NOMO-1 treated with DMSO at 0.1 percent for 48 hours (cell line): Measurements from ENCODE around the gene ACOT6.
"Not testable (repeated sequence)": the region's sequence is repeated elsewhere in the genome, so short reads cannot be mapped to it uniquely, and the experiment has no call there.

Source experiments
- DNase-seq: peaks from one replicate; lab custom pipeline; 2025; ENCODE audit not compliant: unreplicated experiment; lab: John Stamatoyannopoulos, UW

Gene ACOT6

DNA sequence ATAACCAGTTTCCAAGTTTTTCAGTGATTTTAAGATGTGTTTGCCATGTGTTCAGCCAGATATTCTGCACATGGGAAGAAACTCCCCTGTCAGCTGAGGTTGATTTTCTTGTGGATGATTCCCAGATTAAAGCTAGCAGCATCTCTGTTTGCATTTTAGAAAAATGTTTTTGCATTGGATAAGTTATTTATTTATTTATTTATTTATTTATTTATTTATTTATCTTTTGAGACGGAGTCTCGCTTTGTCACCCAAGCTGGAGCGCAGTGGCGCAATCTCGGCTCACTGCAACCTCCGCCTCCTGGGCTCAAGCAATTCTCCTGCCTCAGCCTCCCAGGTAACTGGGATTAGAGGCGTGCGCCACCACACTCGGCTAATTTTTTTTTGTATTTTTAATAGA lies 17.8 kb upstream of the ACOT6 start:
- DNase-seq = no peak

GRCh38 chr14:73599499-73599898 lies 12.8 kb upstream of the ACOT6 start:
- no peak for DNase-seq

DNA sequence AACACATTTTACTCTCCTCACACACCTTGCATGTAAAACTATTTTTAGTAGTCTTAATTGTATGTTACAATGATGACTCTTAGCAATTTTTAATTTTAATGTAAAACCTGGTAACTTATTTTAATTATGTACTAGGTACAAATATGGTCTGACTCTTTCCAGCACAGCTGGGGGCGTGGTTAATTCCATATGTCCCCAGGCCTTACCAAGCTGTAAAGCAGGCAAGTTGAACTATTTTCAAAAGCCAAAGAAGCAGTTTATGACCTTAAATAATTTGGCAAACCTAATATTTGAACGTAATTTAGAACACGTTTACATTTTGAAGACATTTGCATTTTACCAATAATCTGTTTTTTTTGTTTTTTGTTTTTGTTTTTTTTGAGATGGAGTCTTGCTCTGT lies 9.3 kb upstream of the ACOT6 start:
- no peak for DNase-seq

GRCh38 chr14:73606271-73606670 lies 6.0 kb upstream of the ACOT6 start:
- no peak for DNase-seq

- DNase-seq = no peak
These were observed 5.1 kb upstream of the ACOT6 start for GRCh38 chr14:73607241-73607640.

- no peak for DNase-seq
These were observed 1.6 kb upstream of the ACOT6 start for GRCh38 chr14:73610687-73611086.

GRCh38 chr14:73613046-73613383 lies 698 bp downstream of the ACOT6 start:
- DNase-seq = no peak

DNA sequence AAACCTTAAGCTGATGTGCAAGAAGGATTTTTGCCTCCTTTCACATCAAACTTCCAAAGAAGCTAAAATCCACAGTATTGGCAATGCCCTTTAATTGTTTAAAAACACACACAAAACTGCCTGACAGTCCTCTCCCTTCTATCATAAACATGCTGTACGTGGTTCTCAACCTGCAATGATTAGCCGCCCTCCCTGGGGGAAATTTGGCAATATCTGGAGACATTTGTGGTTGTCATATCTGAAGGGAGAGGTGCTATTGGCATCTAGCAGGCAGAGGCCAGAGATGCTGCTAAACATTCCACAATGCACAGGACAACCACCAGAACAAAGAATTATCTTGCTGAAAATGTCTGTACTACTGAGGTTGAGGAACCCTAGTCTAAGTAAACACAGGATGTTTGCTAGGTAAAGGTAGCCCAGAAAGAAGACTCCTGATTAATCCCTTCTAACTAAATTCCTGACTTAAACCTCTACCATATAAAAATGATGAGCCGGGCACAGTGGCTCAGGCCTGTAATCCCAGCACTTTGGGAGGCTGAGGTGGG lies 1.2 kb downstream of the ACOT6 start:
- no peak for DNase-seq

GRCh38 chr14:73616831-73617230 lies 4.5 kb downstream of the ACOT6 start:
- no peak for DNase-seq

GRCh38 chr14:73619524-73619923 lies 7.2 kb downstream of the ACOT6 start:
- DNase-seq = no peak

- no peak for DNase-seq
These were observed 8.0 kb downstream of the ACOT6 start for GRCh38 chr14:73620268-73620667.

DNA sequence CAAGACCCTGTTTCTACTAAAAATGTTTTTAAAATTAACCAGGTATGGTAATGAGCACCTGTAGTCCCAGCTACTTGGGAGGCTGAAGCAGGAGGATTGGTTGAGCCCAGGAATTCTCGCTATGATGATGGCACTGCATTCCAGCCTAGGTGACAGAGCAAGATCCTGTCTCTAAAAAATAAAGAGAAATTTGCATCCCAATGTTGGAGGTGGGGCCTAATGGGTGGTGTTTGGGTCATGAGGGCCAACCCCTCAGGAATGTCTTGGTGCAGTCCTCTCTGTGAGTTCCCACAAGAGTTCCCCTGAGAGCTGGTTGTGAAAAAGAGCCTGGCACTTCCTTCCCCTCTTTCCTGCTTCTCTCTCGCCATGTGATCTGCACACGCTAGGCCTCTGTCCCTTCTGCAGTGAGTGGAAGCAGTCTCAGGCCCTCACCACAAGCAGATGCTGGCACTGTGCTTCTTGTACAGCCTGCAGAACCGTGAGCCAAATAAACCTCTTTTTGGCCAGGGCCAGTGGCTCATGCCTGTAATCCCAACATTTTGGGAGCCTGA lies 11.3 kb downstream of the ACOT6 start:
- DNase-seq = no peak

- no peak for DNase-seq
These were observed 13.4 kb downstream of the ACOT6 start for GRCh38 chr14:73625706-73626105.

GRCh38 chr14:73627151-73627558 lies 14.8 kb downstream of the ACOT6 start:
- DNase-seq = no peak

DNA sequence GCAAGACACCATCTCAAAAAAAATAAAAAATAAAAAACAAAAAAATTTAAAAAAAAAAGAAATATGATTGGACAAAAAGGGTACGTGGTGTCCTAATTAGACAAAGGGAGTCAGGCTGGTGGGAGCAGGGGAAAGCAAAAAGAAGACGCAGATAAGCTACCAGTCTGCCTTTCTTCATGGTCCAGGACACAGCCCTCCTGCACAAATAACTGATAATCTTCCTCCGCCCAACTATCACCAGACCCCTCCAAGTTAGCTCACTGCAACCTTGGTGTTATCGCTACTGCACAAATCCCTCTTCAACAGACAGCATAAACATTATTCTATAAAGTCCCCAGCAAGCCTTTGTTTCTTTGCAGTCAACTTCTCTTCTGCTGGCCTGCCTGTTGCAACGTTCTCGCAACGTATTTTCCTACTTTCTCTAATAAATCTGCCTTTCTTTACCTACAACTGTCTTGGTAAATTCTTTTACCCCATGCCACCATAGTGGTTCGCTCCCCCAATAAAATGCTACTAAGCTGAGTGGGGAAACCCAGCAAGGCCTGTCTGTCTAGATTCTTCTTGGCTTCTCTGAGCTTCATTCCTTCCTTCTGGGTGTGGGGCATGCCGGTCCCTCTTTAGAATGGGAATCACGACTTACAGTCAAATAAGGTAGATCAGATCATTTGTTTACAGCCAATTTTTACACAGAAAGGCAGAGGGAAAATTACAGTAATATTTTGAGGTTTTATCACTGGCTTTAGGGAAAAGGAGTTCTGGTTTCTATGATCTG lies 17.9 kb downstream of the ACOT6 start:
- DNase-seq = no peak

DNA sequence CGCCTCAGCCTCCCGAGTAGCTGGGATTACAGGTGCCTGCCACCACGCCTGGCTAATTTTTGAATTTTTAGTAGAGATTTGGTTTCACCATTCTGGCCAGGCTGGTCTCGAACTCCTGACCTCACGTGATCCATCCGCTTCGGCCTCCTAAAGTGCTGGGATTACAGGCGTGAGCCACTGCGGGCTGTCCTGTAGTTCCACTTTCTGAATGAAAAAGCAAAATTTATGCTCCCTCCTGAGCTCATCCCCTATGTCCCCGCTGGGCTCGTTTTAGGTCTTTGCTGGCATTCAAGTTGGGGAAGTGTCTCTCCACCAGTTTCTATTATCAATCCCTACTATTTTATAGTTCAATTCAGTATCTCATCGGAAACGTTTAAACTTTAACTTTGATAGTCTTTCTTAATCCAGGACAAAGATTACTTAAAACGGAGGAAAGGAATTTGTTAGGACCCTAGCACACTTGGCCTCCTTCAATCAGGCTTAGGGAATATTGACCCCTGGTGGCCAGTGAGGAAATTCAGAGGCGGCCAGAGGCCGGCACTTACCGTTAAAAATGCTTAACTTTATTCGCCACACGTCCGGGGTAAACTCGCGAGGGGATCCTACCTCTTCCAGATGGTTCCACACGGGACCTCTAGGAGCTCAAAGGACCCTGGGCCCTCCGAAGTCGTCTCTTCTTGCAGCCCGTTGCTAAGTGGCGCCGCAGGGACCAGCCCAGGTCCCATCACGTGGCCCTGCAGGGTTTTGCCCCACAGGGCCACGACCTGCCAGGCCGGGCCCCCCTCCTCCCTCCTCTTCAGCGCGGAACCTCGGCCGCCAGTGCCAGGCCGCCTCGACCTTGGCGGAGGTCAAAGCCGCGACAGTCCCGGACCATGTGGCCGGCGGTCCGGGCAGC lies 21.0 kb downstream of the ACOT6 start:
- DNase-seq = peak; percentile 83

DNA sequence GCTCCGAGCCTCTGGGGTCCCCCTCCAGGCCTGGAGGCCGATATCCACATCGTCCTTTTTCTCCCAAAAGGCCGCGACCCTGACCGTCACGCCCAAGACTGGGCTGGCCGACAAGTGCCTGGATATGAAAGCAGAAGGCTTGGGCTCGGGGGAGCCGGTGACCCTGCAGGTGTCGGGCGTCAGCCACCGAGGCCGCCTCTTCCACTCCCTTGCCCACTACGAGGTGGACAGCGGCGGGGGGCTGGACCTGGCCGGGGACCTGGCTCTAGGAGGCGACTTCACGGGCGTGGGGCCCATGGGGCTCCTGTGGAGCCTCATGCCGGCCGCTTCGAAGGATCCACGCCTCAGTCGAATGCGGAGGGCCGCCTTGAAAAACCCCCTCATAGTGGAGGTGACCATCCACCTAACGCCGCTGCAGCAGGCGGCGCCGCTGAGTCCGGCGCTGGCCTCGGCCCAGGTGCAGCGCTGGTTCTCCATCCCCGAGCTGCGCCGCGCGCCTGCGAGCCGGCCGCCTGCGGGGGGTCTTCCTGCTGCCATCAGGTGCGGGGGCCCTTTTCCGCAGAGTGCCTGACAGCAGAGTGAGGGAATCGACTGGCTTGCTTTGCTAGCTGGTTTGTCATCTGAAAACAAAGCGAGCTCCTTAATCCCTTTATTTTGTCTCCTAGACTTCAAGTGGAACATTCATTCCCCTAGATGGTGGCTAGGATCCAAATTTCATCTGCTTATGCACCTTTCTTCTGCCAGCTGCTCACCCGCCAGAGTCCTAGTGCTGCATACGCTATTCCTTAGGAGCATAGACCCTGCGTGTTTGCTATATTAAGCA lies 21.9 kb downstream of the ACOT6 start:
- no peak for DNase-seq

DNA sequence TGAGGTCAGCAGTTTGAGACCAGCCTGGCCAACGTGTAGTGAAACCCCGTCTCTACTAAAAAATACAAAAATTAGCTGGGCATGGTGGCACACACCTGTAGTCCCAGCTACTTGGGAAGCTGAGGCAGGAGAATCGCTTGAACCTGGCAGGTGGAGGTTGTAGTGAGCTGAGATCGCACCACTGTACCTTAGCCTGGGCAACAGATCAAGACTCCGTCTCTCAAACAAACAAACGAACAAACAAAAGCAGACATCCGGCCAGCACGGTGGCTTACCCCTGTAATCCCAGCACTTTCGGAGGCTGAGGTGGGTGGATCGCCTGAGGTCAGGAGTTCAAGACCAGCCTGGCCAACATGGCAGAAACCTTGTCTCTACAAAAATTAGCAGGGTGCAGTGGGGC lies 24.0 kb downstream of the ACOT6 start:
- not testable (repeated sequence) for DNase-seq

- DNase-seq = no peak
These were observed 25.5 kb downstream of the ACOT6 start for GRCh38 chr14:73637830-73638229.

GRCh38 chr14:73640796-73641365 lies 28.6 kb downstream of the ACOT6 start:
- no peak for DNase-seq
